GM19438 (cell line): ENCODE data around the gene CHPT1.
"Not testable (repeated sequence)": the region's sequence is repeated elsewhere in the genome, so short reads cannot be mapped to it uniquely, and the experiment has no call there.

ENCODE experiments used
- ATAC-seq: cut with Tn5 transposase; IDR thresholded peaks from one replicate; pipeline ENCODE4 v1.9.1; 2021; ENCODE audit warnings: low read depth; ENCODE audit not compliant: unreplicated experiment

CHPT1 gene

DNA sequence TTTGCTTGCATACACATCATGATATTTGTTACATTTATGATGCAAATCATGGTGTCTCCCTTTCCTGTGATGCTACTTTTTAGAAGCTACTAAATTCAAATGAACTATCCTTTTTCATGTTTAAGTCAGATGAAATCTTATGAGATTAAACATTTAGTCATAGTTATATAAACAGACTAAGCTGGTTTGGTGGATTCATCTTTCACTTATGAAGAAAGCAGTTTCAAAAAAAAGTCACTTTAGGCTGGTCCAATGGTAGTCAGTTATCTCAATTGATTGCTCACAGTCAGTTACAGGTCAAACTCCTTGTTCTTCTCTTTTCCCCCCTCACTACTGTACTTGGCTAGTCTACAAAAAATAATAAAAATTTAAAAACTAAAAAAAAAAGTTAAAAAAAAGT is 22.1 kb downstream of the CHPT1 start:
- ATAC-seq, result no peak

DNA sequence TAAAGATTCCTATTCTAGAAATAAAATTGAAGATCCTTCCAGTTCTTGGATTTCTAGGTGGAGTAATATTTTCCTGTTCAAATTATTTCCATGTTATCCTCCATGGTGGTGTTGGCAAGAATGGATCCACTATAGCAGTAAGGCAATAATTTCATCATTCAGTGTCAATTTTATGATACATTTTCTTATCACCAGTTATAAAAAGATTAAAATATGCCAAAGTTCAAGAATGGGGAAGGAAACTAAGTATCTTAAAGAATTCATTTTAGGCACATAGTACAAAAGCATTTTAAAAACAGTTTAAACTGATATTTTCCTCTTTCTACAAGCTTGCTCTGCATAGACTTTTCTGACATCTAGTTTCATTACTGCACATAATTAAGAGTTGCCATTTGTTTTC is 22.7 kb downstream of the CHPT1 start:
- ATAC-seq, result no peak

GRCh38 chr12:101722392-101722791 is 25.0 kb downstream of the CHPT1 start:
- ATAC-seq, result no peak

- ATAC-seq, result no peak
Observed at GRCh38 chr12:101727098-101727497, 29.7 kb downstream of the CHPT1 start.

- ATAC-seq, result no peak
Observed at GRCh38 chr12:101729842-101730241, 32.4 kb downstream of the CHPT1 start.

DNA sequence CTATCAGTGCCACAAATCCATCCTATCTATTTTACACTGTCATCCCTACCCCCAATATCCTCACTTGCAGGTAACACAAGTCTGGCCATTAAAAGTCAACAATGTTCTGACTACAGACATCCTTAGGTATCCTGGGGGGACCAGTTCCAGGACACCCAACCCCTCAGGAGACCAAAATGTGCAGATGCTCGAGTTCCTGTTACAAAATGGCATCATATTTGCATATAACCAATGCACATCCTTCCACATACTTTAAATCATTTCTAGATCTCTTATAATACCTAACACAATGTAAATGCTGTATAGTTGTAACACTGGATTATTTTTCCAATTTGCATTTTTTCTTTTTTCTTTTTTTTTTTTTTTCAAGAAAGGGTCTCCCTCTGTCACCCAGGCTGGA is 34.9 kb downstream of the CHPT1 start:
- no peak for ATAC-seq

DNA sequence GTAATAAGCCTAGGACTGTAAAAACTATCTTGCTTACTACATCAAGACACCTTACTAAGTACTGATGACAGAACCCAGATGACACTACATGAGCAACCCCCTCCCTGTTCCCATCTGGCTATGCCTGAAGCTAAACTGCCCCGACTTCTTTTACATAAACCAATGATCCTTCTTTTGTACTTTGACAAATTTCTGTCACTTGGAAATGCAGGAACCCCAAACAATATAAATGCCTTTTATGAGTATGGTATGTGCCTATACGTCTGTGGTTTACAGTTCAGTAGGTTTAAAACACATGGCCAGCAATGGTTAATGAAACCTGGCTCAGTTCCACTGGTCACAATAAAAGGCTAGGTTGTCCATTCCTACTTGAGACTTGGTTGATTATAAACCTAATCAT is 35.7 kb downstream of the CHPT1 start:
- ATAC-seq, result peak; percentile 68

GRCh38 chr12:101734482-101734881 is 37.0 kb downstream of the CHPT1 start:
- ATAC-seq, result not testable (repeated sequence)

GRCh38 chr12:101737476-101737875 is 40.0 kb downstream of the CHPT1 start:
- ATAC-seq, result no peak

GRCh38 chr12:101738920-101739665 is 41.7 kb downstream of the CHPT1 start, which contains the start of gene SYCP3:
TSS of gene SYCP3 (minus strand) at chr12:101739462. CDS start at chr12:101737935, 1,527 bp downstream.
- ATAC-seq, result no peak

GRCh38 chr12:101740566-101740965 is 43.1 kb downstream of the CHPT1 start:
- no peak for ATAC-seq

- no peak for ATAC-seq
Observed at GRCh38 chr12:101740980-101741379, 43.5 kb downstream of the CHPT1 start.

- no peak for ATAC-seq
Observed at GRCh38 chr12:101743242-101743641, 45.8 kb downstream of the CHPT1 start.

GRCh38 chr12:101743724-101744472 is 46.5 kb downstream of the CHPT1 start:
- ATAC-seq, result peak; percentile 98

- ATAC-seq, result no peak
Observed at GRCh38 chr12:101745481-101745880, 48.0 kb downstream of the CHPT1 start.

DNA sequence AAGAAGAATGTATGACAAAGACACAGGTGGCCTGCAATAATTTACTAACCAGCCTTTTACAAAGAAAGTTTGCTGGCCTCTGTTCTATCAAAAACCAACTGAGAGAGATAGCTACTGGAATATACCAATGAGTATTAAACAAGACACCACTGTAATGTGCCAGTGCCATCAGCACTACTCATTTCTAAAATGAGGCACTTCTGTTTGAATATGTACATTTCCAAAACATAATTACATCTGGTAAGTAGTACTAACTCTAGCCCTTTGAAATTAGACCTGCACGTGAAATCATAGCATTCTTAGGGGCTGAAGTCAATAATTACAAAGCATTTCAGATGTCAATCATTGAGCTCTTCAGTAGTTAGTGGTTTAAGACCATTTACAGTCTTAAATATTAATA is 48.8 kb downstream of the CHPT1 start:
- no peak for ATAC-seq

GRCh38 chr12:101746661-101747060 is 49.2 kb downstream of the CHPT1 start:
- no peak for ATAC-seq

DNA sequence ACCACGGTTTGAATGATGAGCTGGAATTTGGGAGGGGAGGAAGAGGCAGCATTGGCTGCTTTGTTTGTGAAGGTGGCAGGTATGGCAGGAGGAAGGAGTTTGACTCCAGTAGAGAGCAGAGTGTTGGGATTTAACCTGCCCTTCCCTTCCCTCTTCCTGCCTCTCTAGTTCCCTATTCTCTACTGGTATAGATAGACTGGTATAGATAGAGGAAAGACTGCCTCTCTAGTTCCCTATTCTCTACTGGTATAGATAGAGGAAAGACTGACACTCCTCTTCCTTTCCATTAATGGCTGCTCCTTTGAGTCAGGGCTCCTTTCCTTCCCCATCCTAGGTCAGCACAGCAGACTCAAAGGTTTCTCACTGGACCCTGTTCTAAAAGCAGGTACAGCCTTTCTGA is 50.3 kb downstream of the CHPT1 start:
- no peak for ATAC-seq

DNA sequence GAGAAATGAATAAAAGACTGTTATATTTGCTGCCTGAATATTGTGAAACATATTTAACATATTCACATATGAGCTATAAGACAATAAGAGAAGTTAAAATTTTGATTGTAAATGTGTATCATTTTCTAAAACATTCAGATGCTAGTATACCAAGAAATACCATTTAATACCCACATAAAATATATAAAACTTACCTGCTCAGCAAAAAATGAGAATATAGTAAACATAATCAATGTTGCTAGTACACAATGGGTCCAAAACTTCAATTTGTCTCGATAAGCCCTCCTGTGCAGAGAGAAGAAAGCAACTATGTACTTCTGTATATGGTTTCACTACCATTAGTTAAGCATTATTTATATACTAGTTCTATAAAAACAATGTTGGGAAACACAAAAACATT is 51.5 kb downstream of the CHPT1 start:
- no peak for ATAC-seq

DNA sequence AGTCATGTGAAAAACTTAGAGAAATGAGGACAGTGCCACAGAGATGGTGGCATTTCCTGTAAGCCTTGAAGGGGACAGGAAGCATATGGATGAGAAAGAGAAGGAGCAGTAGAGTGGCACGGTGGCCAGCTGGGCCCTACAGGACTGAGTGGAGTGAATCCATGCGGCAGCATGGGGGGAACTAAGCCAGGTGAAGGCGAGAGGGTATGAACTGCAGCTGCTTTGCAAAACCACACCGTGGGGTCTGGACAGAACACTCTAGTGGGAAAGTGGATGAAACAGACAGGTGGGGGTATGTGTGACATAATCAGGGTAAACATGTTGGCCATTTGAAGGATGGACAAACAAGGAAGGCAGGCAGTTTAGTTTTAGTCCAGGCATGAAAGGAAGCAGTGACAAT is 52.2 kb downstream of the CHPT1 start:
- no peak for ATAC-seq

DNA sequence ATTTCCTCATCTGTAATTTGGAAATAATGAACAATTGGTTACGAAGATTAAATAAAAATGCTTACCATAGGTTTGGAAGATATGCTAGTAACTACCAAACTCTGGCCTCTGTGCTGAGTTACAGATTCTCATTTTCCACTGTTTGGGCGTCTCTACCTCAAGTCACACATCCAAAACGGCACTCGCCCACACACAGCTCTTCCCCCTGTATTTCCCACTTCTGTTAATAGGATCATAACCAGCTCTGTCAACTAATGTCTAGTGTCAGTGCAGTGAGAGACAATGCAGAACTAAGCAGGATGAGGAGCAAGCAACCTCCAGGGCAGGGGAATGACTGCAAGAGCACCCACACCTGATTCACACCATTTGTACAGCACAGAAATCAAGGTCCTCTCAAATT is 52.7 kb downstream of the CHPT1 start:
- no peak for ATAC-seq
